Neural cell (in vitro differentiated cells): ENCODE measurements around the gene P2RX1.

ENCODE experiments used
- EP300 ChIP-seq: fragments of 450-650 bp; conservative IDR thresholded peaks from 2 replicates; pipeline ENCODE4 v1.6.1; 2014; ENCODE audit warnings: antibody characterized with exemption, mild to moderate bottlenecking, moderate library complexity; ENCODE audit not compliant: poor library complexity, severe bottlenecking
- EZH2 ChIP-seq: fragments of 200-600, 300-800 bp; shearing (Covaris generic), sonication (generic); IDR thresholded peaks from 2 replicates; pipeline ENCODE4 v1.6.1; 2014; ENCODE audit warnings: antibody characterized with exemption, low read length, borderline replicate concordance, mild to moderate bottlenecking; ENCODE audit not compliant: insufficient read depth, poor library complexity, severe bottlenecking
- MXI1 ChIP-seq: fragments of 450-650 bp; conservative IDR thresholded peaks from 2 replicates; pipeline ENCODE4 v1.6.1; 2014; ENCODE audit warnings: antibody characterized with exemption, mild to moderate bottlenecking; ENCODE audit not compliant: poor library complexity, severe bottlenecking
- POLR2AphosphoS5 ChIP-seq: IDR thresholded peaks from 2 replicates; pipeline ENCODE4 v1.6.1; 2012
- SMC3 ChIP-seq: fragments of 450-650 bp; conservative IDR thresholded peaks from 2 replicates; pipeline ENCODE4 v1.6.1; 2014; ENCODE audit warnings: antibody characterized with exemption, mild to moderate bottlenecking, moderate library complexity; ENCODE audit not compliant: poor library complexity
- TAF1 ChIP-seq: IDR thresholded peaks from 2 replicates; pipeline ENCODE4 v1.6.1; 2012; ENCODE audit warnings: low read depth
- TF ChIP-seq, protein P1 (sequence below): fragments of 450-650 bp; IDR thresholded peaks from 2 replicates; pipeline ENCODE4 v1.5.1; 2014; ENCODE audit warnings: antibody characterized with exemption, mild to moderate bottlenecking, moderate library complexity; ENCODE audit not compliant: poor library complexity, severe bottlenecking
- TF ChIP-seq, protein P2 (sequence below): IDR thresholded peaks from 2 replicates; pipeline ENCODE4 v1.6.1; 2012; ENCODE audit warnings: borderline replicate concordance

- TF ChIP-seq TAF1 (no peak), EZH2 (no peak), EP300 (no peak), POLR2AphosphoS5 (no peak), MXI1 (no peak), SMC3 (no peak)
- TF ChIP-seq, protein P1, sequence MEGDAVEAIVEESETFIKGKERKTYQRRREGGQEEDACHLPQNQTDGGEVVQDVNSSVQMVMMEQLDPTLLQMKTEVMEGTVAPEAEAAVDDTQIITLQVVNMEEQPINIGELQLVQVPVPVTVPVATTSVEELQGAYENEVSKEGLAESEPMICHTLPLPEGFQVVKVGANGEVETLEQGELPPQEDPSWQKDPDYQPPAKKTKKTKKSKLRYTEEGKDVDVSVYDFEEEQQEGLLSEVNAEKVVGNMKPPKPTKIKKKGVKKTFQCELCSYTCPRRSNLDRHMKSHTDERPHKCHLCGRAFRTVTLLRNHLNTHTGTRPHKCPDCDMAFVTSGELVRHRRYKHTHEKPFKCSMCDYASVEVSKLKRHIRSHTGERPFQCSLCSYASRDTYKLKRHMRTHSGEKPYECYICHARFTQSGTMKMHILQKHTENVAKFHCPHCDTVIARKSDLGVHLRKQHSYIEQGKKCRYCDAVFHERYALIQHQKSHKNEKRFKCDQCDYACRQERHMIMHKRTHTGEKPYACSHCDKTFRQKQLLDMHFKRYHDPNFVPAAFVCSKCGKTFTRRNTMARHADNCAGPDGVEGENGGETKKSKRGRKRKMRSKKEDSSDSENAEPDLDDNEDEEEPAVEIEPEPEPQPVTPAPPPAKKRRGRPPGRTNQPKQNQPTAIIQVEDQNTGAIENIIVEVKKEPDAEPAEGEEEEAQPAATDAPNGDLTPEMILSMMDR: no peak
- TF ChIP-seq, protein P2, sequence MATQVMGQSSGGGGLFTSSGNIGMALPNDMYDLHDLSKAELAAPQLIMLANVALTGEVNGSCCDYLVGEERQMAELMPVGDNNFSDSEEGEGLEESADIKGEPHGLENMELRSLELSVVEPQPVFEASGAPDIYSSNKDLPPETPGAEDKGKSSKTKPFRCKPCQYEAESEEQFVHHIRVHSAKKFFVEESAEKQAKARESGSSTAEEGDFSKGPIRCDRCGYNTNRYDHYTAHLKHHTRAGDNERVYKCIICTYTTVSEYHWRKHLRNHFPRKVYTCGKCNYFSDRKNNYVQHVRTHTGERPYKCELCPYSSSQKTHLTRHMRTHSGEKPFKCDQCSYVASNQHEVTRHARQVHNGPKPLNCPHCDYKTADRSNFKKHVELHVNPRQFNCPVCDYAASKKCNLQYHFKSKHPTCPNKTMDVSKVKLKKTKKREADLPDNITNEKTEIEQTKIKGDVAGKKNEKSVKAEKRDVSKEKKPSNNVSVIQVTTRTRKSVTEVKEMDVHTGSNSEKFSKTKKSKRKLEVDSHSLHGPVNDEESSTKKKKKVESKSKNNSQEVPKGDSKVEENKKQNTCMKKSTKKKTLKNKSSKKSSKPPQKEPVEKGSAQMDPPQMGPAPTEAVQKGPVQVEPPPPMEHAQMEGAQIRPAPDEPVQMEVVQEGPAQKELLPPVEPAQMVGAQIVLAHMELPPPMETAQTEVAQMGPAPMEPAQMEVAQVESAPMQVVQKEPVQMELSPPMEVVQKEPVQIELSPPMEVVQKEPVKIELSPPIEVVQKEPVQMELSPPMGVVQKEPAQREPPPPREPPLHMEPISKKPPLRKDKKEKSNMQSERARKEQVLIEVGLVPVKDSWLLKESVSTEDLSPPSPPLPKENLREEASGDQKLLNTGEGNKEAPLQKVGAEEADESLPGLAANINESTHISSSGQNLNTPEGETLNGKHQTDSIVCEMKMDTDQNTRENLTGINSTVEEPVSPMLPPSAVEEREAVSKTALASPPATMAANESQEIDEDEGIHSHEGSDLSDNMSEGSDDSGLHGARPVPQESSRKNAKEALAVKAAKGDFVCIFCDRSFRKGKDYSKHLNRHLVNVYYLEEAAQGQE: no peak
Measured at GRCh38 chr17:3957735-3958599, 41.7 kb upstream of the P2RX1 start.
